NT2/D1 (cell line): ENCODE measurements around the gene PKNOX2.

Experiments
- SUZ12 ChIP-seq: IDR thresholded peaks from 2 replicates; pipeline ENCODE4 v1.6.1; 2011; ENCODE audit not compliant: insufficient read length, insufficient read depth; ENCODE audit errors: extremely low read depth
- ZNF274 ChIP-seq: IDR thresholded peaks from 2 replicates; pipeline ENCODE4 v1.6.1; 2011; ENCODE audit warnings: mild to moderate bottlenecking, low read depth, low read length

DNA sequence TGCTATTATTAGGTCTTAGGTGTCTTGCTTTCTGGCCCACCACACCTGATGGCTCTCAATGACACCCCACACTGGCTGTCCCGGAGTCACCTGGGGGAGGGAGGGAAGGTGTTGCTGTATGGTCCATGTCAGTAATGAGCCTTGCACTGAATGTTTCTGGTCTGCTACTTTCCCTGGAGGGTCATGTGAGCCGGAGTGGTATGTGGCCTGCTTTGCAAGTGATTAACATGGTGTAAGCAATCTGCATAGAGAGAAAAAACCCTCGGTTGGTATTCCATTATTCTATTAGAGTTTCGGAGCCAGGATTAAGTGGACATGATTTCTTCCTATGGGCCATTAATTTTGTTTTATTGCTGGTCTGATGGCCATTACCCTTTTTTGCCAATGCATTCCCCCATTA is 63.9 kb downstream of the PKNOX2 start:
- TF ChIP-seq ZNF274 (no peak), SUZ12 (no peak)
